ENCODE measurements around the gene ZC3H7B.
"Not testable (repeated sequence)": the region's sequence is repeated elsewhere in the genome, so short reads cannot be mapped to it uniquely, and the experiment has no call there.

Gene ZC3H7B

GRCh38 chr22:41301085-41302020 lies at the start of gene ZC3H7B:
TSS of gene ZC3H7B (plus strand) at chr22:41301525. CDS start at chr22:41320661, 19,136 bp downstream.
- DNase-seq: peak; percentile 74

- no peak for DNase-seq
Observed at GRCh38 chr22:41252365-41252764, 49.0 kb upstream of the ZC3H7B start.

GRCh38 chr22:41254230-41254629 lies 47.1 kb upstream of the ZC3H7B start:
- no peak for DNase-seq

GRCh38 chr22:41256254-41257253 lies 44.8 kb upstream of the ZC3H7B start:
- DNase-seq: no peak

- no peak for DNase-seq
Observed at GRCh38 chr22:41257696-41258095, 43.6 kb upstream of the ZC3H7B start.

- not testable (repeated sequence) for DNase-seq
Observed at GRCh38 chr22:41259756-41260155, 41.6 kb upstream of the ZC3H7B start.

- no peak for DNase-seq
Observed at GRCh38 chr22:41260871-41261270, 40.5 kb upstream of the ZC3H7B start.

GRCh38 chr22:41261541-41262249 lies 39.6 kb upstream of the ZC3H7B start:
- DNase-seq: no peak

GRCh38 chr22:41262250-41262765 lies 39.0 kb upstream of the ZC3H7B start:
- no peak for DNase-seq

- no peak for DNase-seq
Observed at GRCh38 chr22:41263704-41264103, 37.6 kb upstream of the ZC3H7B start.

- DNase-seq: no peak
Observed at GRCh38 chr22:41264408-41264941, 36.9 kb upstream of the ZC3H7B start.

GRCh38 chr22:41267958-41268357 lies 33.4 kb upstream of the ZC3H7B start:
- no peak for DNase-seq

GRCh38 chr22:41271787-41272186 lies 29.5 kb upstream of the ZC3H7B start:
- DNase-seq: no peak

- DNase-seq: no peak
Observed at GRCh38 chr22:41273128-41273527, 28.2 kb upstream of the ZC3H7B start.

GRCh38 chr22:41274856-41275255 lies 26.5 kb upstream of the ZC3H7B start:
- DNase-seq: no peak

GRCh38 chr22:41280065-41280464 lies 21.3 kb upstream of the ZC3H7B start:
- DNase-seq: no peak

GRCh38 chr22:41280854-41281253 lies 20.5 kb upstream of the ZC3H7B start:
- no peak for DNase-seq

- no peak for DNase-seq
Observed at GRCh38 chr22:41284465-41284864, 16.9 kb upstream of the ZC3H7B start.

- peak; percentile 17 for DNase-seq
Observed at GRCh38 chr22:41285441-41285819, 15.9 kb upstream of the ZC3H7B start.

GRCh38 chr22:41285820-41286638 lies 15.3 kb upstream of the ZC3H7B start, which contains the start of gene RANGAP1:
TSS of gene RANGAP1 (minus strand) at chr22:41286187. CDS start at chr22:41281044, 5,143 bp downstream.
- DNase-seq: peak; percentile 98

GRCh38 chr22:41286639-41287091 lies 14.7 kb upstream of the ZC3H7B start:
- DNase-seq: peak; percentile 64

Measured in NCI-H1694 treated with DMSO at 0.1 percent for 48 hours (cell line).